HG02642 (cell line): ENCODE measurements around the gene KANSL2.
"Not testable (repeated sequence)": the region's sequence is repeated elsewhere in the genome, so short reads cannot be mapped to it uniquely, and the experiment has no call there.

ENCODE experiments used
- ATAC-seq: cut with Tn5 transposase; IDR thresholded peaks from one replicate; pipeline ENCODE4 v1.9.1; 2021; ENCODE audit warnings: mild to moderate bottlenecking; ENCODE audit not compliant: unreplicated experiment, poor library complexity

The KANSL2 gene

GRCh38 chr12:48686037-48686595 lies 4.1 kb upstream of the KANSL2 start:
- no peak for ATAC-seq

- ATAC-seq = no peak
These were observed 1.5 kb upstream of the KANSL2 start for GRCh38 chr12:48683534-48683933.

GRCh38 chr12:48682927-48683326 lies 889 bp upstream of the KANSL2 start:
- no peak for ATAC-seq

- ATAC-seq = not testable (repeated sequence)
These were observed 481 bp upstream of the KANSL2 start for GRCh38 chr12:48682533-48682905.

GRCh38 chr12:48681399-48681709 lies 684 bp downstream of the KANSL2 start:
- no peak for ATAC-seq

GRCh38 chr12:48680861-48681260 lies 1.2 kb downstream of the KANSL2 start:
- ATAC-seq = no peak

GRCh38 chr12:48678551-48679185 lies 3.4 kb downstream of the KANSL2 start:
- no peak for ATAC-seq

GRCh38 chr12:48671231-48671856 lies 10.7 kb downstream of the KANSL2 start:
- no peak for ATAC-seq

- ATAC-seq = no peak
These were observed 13.0 kb downstream of the KANSL2 start for GRCh38 chr12:48668996-48669395.

- ATAC-seq = no peak
These were observed 22.2 kb downstream of the KANSL2 start for GRCh38 chr12:48659863-48660262.

- no peak for ATAC-seq
These were observed 30.4 kb downstream of the KANSL2 start for GRCh38 chr12:48651681-48652080.

GRCh38 chr12:48645354-48645753 lies 36.7 kb downstream of the KANSL2 start:
- ATAC-seq = not testable (repeated sequence)

- ATAC-seq = no peak
These were observed 39.0 kb downstream of the KANSL2 start for GRCh38 chr12:48643011-48643410.

- ATAC-seq = not testable (repeated sequence)
These were observed 40.1 kb downstream of the KANSL2 start for GRCh38 chr12:48641752-48642555.

GRCh38 chr12:48640854-48641253 lies 41.2 kb downstream of the KANSL2 start:
- no peak for ATAC-seq

- ATAC-seq = no peak
These were observed 41.6 kb downstream of the KANSL2 start for GRCh38 chr12:48640428-48640827.

GRCh38 chr12:48631071-48631470 lies 51.0 kb downstream of the KANSL2 start:
- no peak for ATAC-seq

- no peak for ATAC-seq
These were observed 51.7 kb downstream of the KANSL2 start for GRCh38 chr12:48630346-48630745.

- ATAC-seq = no peak
These were observed 52.5 kb downstream of the KANSL2 start for GRCh38 chr12:48629541-48629940.

- no peak for ATAC-seq
These were observed 54.5 kb downstream of the KANSL2 start for GRCh38 chr12:48627556-48627955.

GRCh38 chr12:48622997-48623396 lies 59.0 kb downstream of the KANSL2 start:
- ATAC-seq = not testable (repeated sequence)
